Bronchial epithelial cell (primary cell): ENCODE results near the gene CCDC63. TPM values are rescaled to one million over a fixed set of nuclear protein-coding genes. Genes with fewer than 3 reads are reported as not detected.

Experiments
- DNase-seq: peaks from one replicate; pipeline ENCODE4 v3.0.0-alpha.2; 2010; ENCODE audit warnings: low read depth
- FAIRE-seq: peaks from 2 replicates; lab custom pipeline; 2011; peaks lifted over from hg19 to GRCh38; lab: Jason Lieb, UNC
- H3K27me3 ChIP-seq: 2 replicates; pipeline ENCODE4 v1.5.1; 2011; ENCODE audit warnings: low read length; ENCODE audit not compliant: control insufficient read depth, insufficient read depth
- H3K36me3 ChIP-seq: 2 replicates; pipeline ENCODE4 v1.5.1; 2011; ENCODE audit warnings: low read length; ENCODE audit not compliant: control insufficient read depth, insufficient read depth
- H3K4me3 ChIP-seq: 2 replicates; pipeline ENCODE4 v1.5.1; 2011; ENCODE audit warnings: mild to moderate bottlenecking, low read depth, low read length, control low read depth
- total RNA-seq: library from RNA; depleted of rRNA; stranded (reverse); fragments of >200 nt; gene quantifications from 2 replicates; pipeline ENCODE4 v1.2.1, GENCODE V29; 2014
- TF ChIP-seq, protein P1 (sequence below): IDR thresholded peaks from 2 replicates; pipeline ENCODE4 v1.5.1; 2011; ENCODE audit warnings: mild to moderate bottlenecking, moderate library complexity, low read length, control low read depth, inconsistent platforms; ENCODE audit not compliant: insufficient read depth, severe bottlenecking

The CCDC63 gene
- total RNA-seq, 1 donor from 2014 or later: not detected

- DNase-seq: no peak
- Histone ChIP-seq H3K36me3 (no peaks in the 10 kb centered on the region), H3K27me3 (no peaks in the 10 kb centered on the region), H3K4me3 (no peak overlapping the region)
- TF ChIP-seq, protein P1, sequence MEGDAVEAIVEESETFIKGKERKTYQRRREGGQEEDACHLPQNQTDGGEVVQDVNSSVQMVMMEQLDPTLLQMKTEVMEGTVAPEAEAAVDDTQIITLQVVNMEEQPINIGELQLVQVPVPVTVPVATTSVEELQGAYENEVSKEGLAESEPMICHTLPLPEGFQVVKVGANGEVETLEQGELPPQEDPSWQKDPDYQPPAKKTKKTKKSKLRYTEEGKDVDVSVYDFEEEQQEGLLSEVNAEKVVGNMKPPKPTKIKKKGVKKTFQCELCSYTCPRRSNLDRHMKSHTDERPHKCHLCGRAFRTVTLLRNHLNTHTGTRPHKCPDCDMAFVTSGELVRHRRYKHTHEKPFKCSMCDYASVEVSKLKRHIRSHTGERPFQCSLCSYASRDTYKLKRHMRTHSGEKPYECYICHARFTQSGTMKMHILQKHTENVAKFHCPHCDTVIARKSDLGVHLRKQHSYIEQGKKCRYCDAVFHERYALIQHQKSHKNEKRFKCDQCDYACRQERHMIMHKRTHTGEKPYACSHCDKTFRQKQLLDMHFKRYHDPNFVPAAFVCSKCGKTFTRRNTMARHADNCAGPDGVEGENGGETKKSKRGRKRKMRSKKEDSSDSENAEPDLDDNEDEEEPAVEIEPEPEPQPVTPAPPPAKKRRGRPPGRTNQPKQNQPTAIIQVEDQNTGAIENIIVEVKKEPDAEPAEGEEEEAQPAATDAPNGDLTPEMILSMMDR: no peak
- FAIRE-seq: no peak
These were observed 23.0 kb downstream of the CCDC63 start for GRCh38 chr12:110869803-110870202.

GRCh38 chr12:110872100-110872499 is 25.3 kb downstream of the CCDC63 start:
- DNase-seq (no peak), FAIRE-seq (no peak)
- Histone ChIP-seq H3K4me3 (no peak overlapping the region), H3K27me3 (no peaks in the 10 kb centered on the region), H3K36me3 (no peaks in the 10 kb centered on the region)
- TF ChIP-seq, protein P1: no peak

GRCh38 chr12:110874351-110874750 is 27.6 kb downstream of the CCDC63 start:
- FAIRE-seq (no peak), DNase-seq (no peak)
- Histone ChIP-seq H3K36me3 (no peaks in the 10 kb centered on the region), H3K27me3 (no peaks in the 10 kb centered on the region), H3K4me3 (no peak overlapping the region)
- TF ChIP-seq, protein P1: no peak

- Histone ChIP-seq H3K4me3 (no peak overlapping the region), H3K36me3 (no peaks in the 10 kb centered on the region), H3K27me3 (peaks cover 1% of the 10 kb centered on the region)
- no peak for FAIRE-seq
- DNase-seq: no peak
- TF ChIP-seq, protein P1: no peak
These were observed 28.0 kb downstream of the CCDC63 start for GRCh38 chr12:110874781-110875180.

GRCh38 chr12:110880651-110881050 is 33.9 kb downstream of the CCDC63 start:
- DNase-seq: no peak
- Histone ChIP-seq H3K36me3 (no peaks in the 10 kb centered on the region), H3K27me3 (peaks cover 1% of the 10 kb centered on the region), H3K4me3 (no peak overlapping the region)
- no peak for FAIRE-seq
- TF ChIP-seq, protein P1: no peak

DNA sequence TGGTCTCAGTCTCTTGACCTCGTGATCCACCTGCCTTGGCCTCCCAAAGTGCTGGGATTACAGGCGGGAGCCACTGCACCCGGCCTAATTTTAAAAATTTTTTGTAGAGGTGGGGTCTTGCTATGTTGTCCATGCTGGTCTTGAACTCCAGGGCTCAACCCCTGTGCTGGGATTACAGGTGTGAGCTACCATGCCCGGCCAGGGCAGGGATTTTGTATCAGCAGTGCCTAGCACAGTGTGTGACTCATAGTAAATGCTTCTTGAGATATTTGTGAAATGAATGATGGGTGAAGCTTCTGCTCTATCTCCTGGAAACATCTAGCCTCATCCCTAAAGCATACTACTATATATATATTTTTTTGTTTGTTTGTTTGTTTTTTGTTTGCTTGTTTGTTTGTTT is 36.5 kb downstream of the CCDC63 start:
- TF ChIP-seq, protein P1: no peak
- peaks cover 1% of the 10 kb centered on the region for H3K27me3 ChIP-seq
- DNase-seq: no peak
- FAIRE-seq: no peak
- no peak overlapping the region for H3K4me3 ChIP-seq
- H3K36me3 ChIP-seq: no peaks in the 10 kb centered on the region
